HG03571 (cell line): ENCODE results near the gene SSC5D.
"Not testable (repeated sequence)": the region's sequence is repeated elsewhere in the genome, so short reads cannot be mapped to it uniquely, and the experiment has no call there.

Experiments
- ATAC-seq: cut with Tn5 transposase; IDR thresholded peaks from one replicate; pipeline ENCODE4 v1.9.1; 2021; ENCODE audit not compliant: unreplicated experiment

Gene SSC5D

GRCh38 chr19:55486043-55486970 lies 1.9 kb upstream of the SSC5D start:
- no peak for ATAC-seq

GRCh38 chr19:55486971-55487923 lies 989 bp upstream of the SSC5D start:
- no peak for ATAC-seq

- ATAC-seq = no peak
Measured at GRCh38 chr19:55488986-55489710, 912 bp downstream of the SSC5D start.

GRCh38 chr19:55489711-55490477 lies 1.7 kb downstream of the SSC5D start:
- ATAC-seq = no peak

GRCh38 chr19:55490478-55491432 lies 2.5 kb downstream of the SSC5D start:
- no peak for ATAC-seq

GRCh38 chr19:55491546-55492360 lies 3.5 kb downstream of the SSC5D start:
- no peak for ATAC-seq

- ATAC-seq = no peak
Measured at GRCh38 chr19:55492362-55492944, 4.2 kb downstream of the SSC5D start.

GRCh38 chr19:55493052-55493644 lies 4.9 kb downstream of the SSC5D start:
- ATAC-seq = no peak

- ATAC-seq = no peak
Measured at GRCh38 chr19:55493645-55494171, 5.5 kb downstream of the SSC5D start.

- ATAC-seq = no peak
Measured at GRCh38 chr19:55494172-55494761, 6.0 kb downstream of the SSC5D start.

GRCh38 chr19:55495646-55496349 lies 7.6 kb downstream of the SSC5D start:
- no peak for ATAC-seq

GRCh38 chr19:55496820-55497219 lies 8.6 kb downstream of the SSC5D start:
- ATAC-seq = not testable (repeated sequence)

GRCh38 chr19:55497763-55498162 lies 9.5 kb downstream of the SSC5D start:
- ATAC-seq = no peak

GRCh38 chr19:55498246-55498840 lies 10.1 kb downstream of the SSC5D start:
- ATAC-seq = no peak

GRCh38 chr19:55500368-55500952 lies 12.2 kb downstream of the SSC5D start:
- no peak for ATAC-seq
